DOHH2 (cell line): ENCODE results near the gene AUH.

Experiments
- CTCF ChIP-seq: fragments of 200-600 bp; sonication (generic); IDR thresholded peaks from one replicate; pipeline ENCODE4 v1.5.1; 2014; ENCODE audit warnings: antibody characterized with exemption, mild to moderate bottlenecking, low read depth, low read length; ENCODE audit not compliant: poor library complexity, severe bottlenecking
- EZH2phosphoT487 ChIP-seq: fragments of 200-600 bp; sonication (generic); IDR thresholded peaks from 2 replicates; pipeline ENCODE4 v1.6.1; 2017; ENCODE audit warnings: borderline replicate concordance, mild to moderate bottlenecking, antibody characterized with exemption, low read length, moderate library complexity, mixed read lengths

- no peak for TF ChIP-seq CTCF
- TF ChIP-seq EZH2phosphoT487 = no peak
Observed at GRCh38 chr9:91302831-91303230, 58.9 kb downstream of the AUH start.
